Measurements from ENCODE around the gene MRPL9. TPM values are rescaled to one million over a fixed set of nuclear protein-coding genes. Genes with fewer than 3 reads are reported as not detected.
"Not testable (repeated sequence)": the region's sequence is repeated elsewhere in the genome, so short reads cannot be mapped to it uniquely, and the experiment has no call there.

The MRPL9 gene
- total RNA-seq, 2 experiments from 2014 or later = 161 to 169 TPM

DNA sequence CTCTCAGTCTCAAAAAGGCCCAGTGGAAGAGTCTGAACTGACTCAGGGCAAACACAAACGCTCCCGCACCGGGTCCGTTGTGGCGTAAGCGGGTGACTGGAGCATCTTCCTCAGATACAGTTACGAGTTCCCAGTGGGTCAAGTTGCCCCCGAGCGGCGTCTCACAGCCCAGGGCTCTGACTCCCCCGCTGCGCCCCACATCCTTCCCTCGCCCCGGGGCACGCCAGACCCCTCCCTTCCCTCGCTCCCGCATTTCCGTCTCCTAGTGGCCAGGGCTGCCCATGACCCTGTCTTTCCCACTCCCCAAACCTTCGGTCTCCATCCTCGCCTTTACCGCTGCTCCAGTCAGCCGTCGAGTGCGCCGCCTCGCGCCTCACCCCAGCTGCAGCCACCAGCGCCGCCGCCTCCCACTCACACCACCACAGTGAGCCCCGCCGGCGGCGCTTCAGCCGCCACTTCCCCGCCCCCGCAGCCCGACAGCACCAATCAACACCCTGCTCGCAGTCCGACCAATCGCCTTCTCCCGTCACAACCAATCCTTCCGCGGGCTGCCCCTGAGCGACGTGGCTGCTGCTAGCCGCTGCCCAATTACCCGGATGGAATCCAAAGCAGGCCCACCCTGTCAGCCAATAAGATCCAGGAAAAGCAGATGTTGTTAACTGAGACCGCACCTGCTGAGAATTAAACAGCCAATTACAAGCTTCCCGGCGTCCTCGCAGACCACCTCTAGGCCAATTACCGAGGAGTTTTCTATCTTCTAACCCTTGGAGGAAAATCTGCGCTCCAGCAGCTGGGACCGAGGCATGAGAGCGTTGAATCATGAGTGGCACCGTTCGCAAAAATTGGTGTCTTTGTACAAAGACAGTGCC is 27.0 kb upstream of the MRPL9 start, which contains the start of gene TDRKH:
Gene TDRKH (minus strand): TSS at position 430 of the 869 bp plus-strand sequence. CDS start 7,478 bp downstream, outside the sequence.
- POLR2A ChIA-PET = interaction anchor here (0.5 to 1.1 kb wide), 3 partner anchors 27 to 471 kb away, joined by 3 read pairs; partner anchors contain the start of genes C2CD4D and MRPL9

DNA sequence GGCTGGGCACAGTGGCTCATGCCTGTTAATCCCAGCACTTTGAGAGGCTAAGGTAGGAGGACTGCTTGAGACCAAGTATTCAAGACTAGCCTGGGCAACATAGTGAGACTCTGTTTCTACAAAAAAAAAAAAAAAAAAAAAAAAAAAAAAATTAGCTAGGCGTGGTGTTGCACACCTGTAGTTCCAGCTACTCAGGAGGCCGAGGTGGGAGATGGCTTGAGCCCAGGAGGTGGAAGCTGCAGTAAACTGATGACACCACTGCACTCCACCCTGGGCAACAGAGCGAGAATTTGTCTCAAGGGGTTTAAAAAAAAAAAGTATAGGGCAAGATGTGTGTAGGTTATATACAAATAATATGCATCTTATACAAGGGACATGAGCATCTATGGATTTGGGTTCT is 24.4 kb upstream of the MRPL9 start:
- POLR2A ChIA-PET = no interaction called here
- CTCF ChIA-PET = no interaction called here

More for the DNA sequence above, 27.0 kb upstream of the MRPL9 start, which contains the start of gene TDRKH:
- CTCF ChIA-PET = interaction anchor here (0.6 to 1.3 kb wide), 7 partner anchors 26 to 151 kb away, joined by 3 read pairs; no protein-coding TSS in a partner anchor

DNA sequence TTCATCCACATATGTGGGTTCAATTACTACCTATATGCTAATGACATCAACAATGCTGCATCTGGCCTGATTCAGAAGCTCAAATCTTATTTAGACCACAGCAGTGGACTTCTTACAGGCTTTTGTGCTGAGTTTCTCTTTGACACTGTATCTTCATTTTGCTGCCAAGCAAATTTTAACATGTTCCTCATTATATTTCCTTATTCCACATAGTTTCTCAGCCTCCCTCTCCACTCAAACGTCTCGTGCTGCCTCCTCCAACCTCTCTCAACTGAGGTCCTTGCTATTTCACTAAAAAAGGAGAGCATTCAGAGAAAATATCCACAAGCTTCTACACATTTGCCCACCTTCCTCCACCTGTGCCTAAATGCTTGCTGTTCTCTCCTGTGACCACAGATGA is 20.5 kb upstream of the MRPL9 start:
- CTCF ChIA-PET = no interaction called here
- POLR2A ChIA-PET = interaction anchor here (1.0 kb wide), 1 partner anchor 54 kb away, joined by 11 read pairs; no protein-coding TSS in a partner anchor

DNA sequence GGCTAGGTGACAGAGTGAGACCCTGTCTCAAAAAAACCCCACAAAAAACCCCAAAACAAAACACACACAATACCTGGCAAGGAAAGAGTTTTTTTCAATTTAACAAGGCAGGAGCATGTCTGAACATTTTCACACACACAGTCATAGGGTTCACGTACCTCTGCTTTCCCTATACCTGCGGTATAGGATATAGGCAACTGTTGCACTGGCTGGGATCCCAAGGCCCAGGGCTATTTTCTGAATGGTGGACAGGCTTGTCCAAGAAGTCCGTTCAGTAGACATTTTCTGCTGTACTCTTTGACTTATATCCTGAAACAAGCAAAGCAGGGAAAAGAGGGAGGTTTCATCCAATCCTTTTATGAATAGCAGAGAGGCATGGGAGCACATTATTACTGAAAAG is 19.4 kb upstream of the MRPL9 start:
- ChIA-PET CTCF (no interaction called here), POLR2A (no interaction called here)

DNA sequence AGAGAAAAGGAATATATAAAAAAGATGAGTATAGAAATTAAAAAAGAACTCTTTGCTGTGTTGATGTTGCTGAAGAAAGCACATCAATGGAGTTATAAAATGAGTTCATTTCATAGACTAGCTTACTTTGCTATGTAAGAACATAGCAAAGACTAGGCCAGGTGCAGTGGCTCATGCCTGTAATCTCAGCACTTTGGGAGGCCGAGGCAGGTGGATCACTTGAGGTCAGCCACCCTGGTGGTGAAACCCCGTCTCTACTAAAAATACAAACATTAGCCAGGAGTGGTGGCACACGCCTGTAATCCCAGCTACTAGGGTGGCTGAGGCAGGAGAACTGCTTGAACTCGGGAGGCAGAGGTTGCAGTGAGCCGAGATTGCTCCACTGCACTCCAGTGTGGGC is 18.7 kb upstream of the MRPL9 start:
- POLR2A ChIA-PET, CTCF ChIA-PET: not testable (repeated sequence)

DNA sequence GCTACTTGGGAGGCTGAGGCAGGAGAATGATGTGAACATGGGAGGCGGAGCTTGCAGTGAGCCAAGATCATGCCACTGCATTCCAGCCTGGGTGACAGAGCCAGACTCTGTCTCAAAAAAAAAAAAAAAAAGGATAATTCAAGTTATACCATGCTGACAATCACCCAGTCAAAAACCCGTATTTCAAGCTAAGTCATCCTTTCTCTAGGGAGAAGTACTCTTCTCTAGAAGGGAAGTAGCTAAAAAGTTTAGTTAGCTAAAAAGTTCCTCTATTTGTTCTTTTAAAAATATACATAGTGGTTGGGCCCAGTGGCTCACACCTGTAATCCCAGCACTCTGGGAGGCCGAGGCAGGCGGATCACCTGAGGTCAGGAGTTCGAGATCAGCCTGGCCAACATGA is 17.4 kb upstream of the MRPL9 start:
- POLR2A ChIA-PET = not testable (repeated sequence)
- CTCF ChIA-PET = interaction anchor here (1.8 kb wide), 1 partner anchor 187 kb away, joined by 4 read pairs; no protein-coding TSS in a partner anchor

DNA sequence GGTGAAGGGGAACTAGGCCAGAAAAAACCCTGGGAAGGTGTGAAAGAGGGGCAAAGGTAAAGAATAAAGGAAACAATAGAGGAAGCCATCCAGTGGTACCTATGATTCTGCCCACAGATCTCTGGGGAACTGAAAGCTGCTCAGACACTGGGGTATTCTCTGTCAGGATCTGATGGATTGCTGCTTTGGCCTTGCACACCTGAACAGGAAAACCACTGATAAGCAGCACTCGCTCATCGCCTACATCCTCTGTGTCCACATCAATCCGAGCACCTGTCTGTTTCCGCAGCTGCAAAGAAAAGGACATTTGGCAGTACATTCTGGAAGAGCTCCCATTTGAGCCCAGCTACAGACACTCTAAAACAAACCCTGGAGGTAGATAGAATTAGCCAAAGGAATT is 16.6 kb upstream of the MRPL9 start:
- CTCF ChIA-PET = interaction anchor here (1.8 kb wide), 1 partner anchor 186 kb away, joined by 4 read pairs; no protein-coding TSS in a partner anchor
- POLR2A ChIA-PET = no interaction called here

DNA sequence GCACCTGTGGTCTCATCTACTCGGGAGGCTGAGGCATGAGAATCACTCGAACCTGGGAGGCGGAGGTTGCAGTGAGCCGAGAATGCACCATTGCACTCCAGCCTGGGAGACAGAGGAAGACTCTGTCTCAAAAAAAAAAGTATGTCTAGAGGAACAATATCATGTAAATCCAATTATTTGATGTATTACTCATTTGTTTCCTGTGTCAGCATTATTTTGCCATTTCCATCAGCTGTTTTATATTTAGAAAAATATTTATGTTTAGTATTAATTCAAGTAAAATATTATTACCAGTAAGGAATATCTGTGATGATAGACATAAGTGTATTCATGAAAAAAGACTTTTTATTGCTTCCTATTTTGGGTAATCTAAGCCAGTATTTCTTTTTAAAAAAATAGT is 14.0 kb upstream of the MRPL9 start:
- CTCF ChIA-PET = no interaction called here

DNA sequence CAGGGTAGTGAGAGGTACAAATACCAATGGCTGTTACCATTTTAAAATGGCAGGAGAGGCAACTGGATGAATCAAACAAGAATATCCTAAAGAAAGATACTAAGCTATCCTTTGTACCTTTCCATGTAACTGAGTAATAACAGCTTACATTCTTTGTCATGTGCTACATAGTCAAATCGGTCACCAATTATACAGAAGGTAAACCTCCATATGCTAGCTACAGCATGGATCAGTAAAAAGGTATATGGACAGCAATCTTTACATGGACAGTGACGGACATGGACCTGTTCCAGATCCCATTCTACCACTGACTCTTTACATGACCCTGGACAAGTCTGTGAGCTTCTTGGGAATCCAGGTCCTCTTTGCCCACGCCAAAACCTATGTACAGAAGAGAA is 13.4 kb upstream of the MRPL9 start:
- POLR2A ChIA-PET = no interaction called here
- CTCF ChIA-PET = no interaction called here

More for the DNA sequence above, 14.0 kb upstream of the MRPL9 start:
- POLR2A ChIA-PET = no interaction called here

DNA sequence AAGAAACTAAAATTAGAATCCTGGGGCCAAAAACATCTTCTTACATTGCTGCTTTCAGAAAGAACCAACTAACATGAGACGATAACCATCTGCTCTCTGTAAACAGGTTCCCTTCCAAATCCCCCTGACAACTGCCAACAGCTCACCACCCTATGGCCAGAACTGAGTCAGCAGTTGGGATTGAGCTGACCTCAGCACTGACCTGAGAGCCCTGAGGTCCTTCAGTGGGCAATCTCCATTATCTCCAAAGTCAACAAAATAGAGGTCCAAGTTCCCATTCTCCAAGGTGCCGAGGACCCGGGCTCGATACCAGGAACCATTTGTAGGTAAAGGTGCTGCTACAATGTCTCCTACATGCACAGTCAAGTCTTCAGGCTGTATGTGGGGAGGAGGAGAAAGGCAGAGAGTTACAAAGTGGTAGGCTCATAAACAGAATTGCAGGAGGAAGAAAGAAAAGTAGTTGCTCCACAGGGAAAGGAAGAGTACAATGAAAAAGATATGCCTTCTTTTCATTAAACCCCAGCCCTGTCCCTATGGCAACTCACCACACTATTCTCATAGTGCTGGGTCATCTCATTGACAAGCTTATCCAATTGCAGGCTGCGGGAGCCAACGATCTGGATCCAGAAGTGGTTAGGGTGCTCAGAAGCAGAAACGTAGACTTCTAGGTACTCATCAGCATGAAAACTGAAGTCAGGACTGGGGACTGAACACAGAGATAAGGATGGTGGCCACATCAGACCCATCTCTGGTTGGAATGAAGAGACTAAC is 12.8 kb upstream of the MRPL9 start:
- POLR2A ChIA-PET = no interaction called here
- CTCF ChIA-PET = no interaction called here

DNA sequence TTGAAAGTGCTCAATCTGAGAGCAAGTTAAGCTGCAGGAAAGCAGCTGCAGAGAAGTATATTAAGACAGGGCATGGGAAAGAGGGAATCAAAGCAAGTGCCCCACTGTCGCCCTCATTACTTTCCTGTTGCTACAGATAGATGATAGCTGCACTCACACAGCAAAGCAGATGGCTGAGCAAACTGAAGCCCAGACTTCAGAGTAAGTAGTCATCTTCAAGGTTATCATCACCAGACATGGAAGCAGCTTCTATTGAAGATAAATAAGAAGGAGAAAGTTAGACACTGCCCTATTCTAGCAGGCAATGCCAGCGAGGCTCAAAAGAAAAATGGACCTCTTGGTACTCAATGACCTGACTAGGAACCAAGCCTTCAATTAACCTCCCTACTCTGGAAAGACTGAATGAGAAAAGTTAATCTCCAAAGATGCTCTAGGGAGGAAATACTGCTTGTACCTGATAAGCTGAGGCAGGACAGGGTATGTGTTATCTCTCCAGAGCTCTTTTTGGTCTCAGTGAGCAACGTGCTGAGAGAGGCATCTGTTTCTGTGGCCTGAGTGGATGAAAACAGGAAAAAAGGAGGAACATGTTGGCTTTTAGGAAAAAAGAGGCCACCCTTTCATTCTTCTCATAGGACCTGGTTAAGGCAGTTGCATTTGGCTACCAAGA is 11.1 kb upstream of the MRPL9 start:
- ChIA-PET POLR2A (no interaction called here), CTCF (no interaction called here)

DNA sequence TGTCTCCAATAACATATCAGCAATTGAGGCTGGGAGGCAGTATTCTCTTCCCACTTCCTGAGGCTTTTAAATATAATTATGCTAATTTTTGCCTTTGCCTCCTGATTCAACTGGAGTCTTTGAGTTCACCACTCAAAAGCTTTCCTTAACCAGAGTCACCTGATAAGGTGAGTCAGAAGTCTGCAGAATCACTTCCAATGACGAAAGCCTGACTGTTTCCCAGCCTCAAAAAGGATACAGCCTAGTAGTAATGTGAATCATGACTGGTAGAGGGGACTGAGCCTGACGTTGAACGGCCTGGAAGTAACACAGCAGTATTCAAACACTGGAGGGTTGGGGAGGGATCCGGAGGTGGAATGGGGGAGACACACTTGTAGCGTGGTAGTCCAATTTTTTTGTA is 10.4 kb upstream of the MRPL9 start:
- ChIA-PET POLR2A (no interaction called here), CTCF (no interaction called here)

DNA sequence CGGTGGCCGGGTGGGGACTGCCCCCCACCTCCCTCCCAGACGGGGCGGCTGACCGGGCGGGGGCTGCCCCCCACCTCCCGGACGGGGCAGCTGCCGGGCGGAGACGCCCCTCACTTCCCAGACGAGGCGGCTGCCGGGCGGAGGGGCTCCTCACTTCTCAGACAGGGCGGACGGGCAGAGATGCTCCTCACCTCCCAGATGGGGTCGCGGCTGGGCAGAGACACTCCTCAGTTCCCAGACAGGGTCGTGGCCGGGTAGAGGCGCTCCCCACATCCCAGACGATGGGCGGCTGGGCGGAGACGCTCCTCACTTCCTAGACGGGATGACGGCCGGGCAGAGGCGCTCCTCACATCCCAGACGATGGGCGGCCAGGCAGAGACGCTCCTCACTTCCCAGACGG is 6.0 kb upstream of the MRPL9 start:
- CTCF ChIA-PET = not testable (repeated sequence)
- POLR2A ChIA-PET = interaction anchor here (0.7 kb wide), 1 partner anchor 166 kb away, joined by 3 read pairs; no protein-coding TSS in a partner anchor

DNA sequence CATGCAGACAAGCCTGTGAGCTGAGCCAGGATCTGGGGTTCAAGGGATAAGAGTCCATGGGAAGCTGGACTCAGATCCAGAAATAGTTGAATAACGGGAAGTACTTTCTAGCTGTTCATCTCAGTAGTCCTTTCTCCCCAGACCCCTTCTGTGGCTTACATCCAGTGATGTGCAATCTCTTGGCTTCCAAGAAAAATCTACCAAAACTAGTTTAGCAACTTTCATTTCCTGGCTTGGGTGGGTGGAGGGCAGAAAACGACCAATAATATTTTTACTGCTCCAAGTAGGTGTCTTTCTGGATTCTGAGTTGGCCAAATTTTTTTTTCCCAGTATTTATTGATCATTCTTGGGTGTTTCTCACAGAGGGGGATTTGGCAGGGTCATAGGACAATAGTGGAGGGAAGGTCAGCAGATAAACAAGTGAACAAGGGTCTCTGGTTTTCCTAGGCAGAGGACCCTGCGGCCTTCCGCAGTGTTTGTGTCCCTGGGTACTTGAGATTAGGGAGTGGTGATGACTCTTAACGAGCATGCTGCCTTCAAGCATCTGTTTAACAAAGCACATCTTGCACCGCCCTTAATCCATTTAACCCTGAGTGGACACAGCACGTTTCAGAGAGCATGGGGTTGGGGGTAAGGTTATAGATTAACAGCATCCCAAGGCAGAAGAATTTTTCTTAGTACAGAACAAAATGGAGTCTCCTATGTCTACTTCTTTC is 5.2 kb upstream of the MRPL9 start:
- CTCF ChIA-PET, POLR2A ChIA-PET: not testable (repeated sequence)

DNA sequence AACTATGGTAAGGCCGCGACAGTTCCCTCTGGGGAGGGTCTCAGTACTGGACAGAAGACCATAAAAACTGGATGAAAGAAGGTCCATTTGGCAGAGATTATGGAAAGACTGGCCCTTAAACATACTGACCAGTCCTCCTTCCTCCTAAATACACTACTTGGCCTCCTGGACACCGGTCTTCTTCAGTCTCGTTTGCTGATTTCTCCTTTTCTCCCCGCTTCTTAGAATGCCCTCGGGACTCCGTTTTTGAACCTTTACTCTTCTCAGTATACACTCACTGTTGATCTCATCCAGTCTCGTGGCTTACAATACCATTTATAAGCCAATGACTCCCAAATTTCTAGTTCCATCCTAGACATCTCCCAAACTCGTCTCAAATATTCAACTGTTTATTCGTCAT is 694 bp upstream of the MRPL9 start:
- ChIA-PET CTCF (interaction anchor here (1.1 kb wide), 1 partner anchor 72 kb away, joined by 5 read pairs; no protein-coding TSS in a partner anchor), POLR2A (interaction anchor here (1.1 kb wide), 1 partner anchor 27 kb away, joined by 3 read pairs; no protein-coding TSS in a partner anchor)

DNA sequence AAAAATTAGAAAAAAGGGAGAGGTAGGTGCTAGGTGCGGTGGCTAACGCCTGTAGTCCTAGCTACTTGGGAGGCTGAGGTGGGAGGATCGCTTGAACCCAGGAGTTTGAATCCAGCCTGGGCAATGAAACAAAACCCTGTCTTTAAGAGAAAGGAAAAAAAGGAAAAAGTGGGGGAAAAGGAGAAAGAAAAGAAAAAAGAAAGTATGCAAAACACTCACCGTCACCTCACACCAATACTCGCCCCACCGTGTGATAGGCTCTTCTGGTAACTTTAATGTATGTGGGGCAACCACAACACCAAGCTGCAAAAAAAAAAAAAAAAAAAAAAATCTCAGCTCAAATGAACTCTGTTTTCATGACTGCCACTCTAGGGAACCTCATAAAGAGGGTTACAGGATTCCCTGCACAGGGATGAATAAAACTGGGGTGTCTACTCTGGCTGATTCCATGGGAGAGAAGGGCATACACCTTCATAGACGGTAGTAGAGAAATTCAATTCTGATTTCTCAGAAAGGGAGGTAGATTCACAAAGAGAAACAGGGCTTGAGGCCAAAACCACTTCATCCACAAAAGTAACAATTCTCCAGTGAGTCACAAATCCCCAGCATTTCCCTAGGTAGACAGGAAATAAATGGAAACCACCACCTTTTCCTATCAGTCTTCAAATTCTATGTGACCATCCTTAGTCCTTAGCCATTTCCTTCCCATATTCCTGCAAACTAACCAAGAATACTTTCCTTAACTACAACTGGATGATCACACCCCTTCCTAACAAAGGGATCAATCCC is 2.5 kb downstream of the MRPL9 start:
- CTCF ChIA-PET = interaction anchor here (0.8 kb wide), 1 partner anchor 144 kb away, joined by 3 read pairs; no protein-coding TSS in a partner anchor
- POLR2A ChIA-PET = no interaction called here

DNA sequence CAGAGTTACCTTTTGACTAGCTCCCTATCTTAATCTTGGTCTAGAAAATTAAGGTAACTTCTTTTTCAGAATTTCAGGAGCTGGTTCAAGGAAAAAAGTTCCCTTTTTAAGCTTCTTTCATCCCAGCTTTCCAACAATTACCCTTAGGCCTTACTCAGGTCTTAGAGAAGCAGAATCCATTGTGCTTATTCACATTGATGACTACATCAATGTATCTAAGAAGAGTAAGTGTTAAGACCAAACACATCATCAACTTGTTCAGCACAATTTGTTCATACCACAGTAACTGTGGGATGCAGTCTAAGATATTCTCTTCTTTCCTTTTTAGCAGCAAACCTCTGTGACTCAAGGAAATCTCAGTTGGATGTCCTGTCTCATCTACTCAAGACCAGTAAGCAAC is 4.1 kb downstream of the MRPL9 start:
- POLR2A ChIA-PET = no interaction called here
- CTCF ChIA-PET = interaction anchor here (0.7 kb wide), 1 partner anchor 306 kb away, joined by 3 read pairs; no protein-coding TSS in a partner anchor

DNA sequence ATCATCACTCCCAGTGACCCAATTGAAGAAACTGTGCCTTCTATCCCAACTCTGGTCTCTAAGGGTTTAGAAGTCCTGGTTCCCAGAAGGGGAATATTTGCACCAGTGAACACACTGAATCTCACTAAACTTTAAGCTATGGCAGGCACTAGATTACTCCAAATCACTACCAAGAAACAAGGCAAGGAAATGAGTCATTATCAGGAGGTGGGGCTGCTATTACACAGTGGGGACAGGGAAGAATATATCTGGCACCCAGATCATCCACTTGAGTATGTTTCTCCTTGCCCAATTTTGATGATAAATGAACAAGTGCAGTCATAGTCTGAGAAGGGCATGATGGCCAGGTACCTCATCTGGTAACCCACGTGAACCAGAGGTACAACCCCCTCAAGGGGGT is 7.0 kb downstream of the MRPL9 start:
- POLR2A ChIA-PET = no interaction called here

More for the DNA sequence above, 7.0 kb downstream of the MRPL9 start:
- CTCF ChIA-PET = no interaction called here
